ENCODE results near the gene PRKAG1. TPM values are rescaled to one million over a fixed set of nuclear protein-coding genes. Genes with fewer than 3 reads are reported as not detected.

PRKAG1 gene
- total RNA-seq, 1 donor from 2014 or later, result 75.6 TPM

- Mint-ChIP-seq H3K27me3 (ENCODE audit: unreplicated experiment) (peaks cover 90% of the 10 kb centered on the region), H3K27ac (ENCODE audit: unreplicated experiment) (no peak overlapping the region), H3K4me1 (ENCODE audit: unreplicated experiment) (peaks cover 53% of the 10 kb centered on the region), H3K9me3 (ENCODE audit: unreplicated experiment) (no peaks in the 10 kb centered on the region), H3K36me3 (ENCODE audit: unreplicated experiment) (peaks cover 1% of the 10 kb centered on the region), H3K4me3 (ENCODE audit: unreplicated experiment) (peak overlapping the region; percentile 46)
- DNase-seq (ENCODE audit: extremely low spot score, unreplicated experiment), result no peak
- no peak for TF ChIP-seq CTCF (IDR thresholded peaks at IDR 0.05)
Measured at GRCh38 chr12:48981757-48982157, 36.8 kb downstream of the PRKAG1 start.

- H3K27ac Mint-ChIP-seq (ENCODE audit: unreplicated experiment), result no peak overlapping the region
- no peak for DNase-seq (ENCODE audit: extremely low spot score, unreplicated experiment)
Measured at GRCh38 chr12:48980953-48981756, 37.4 kb downstream of the PRKAG1 start.

DNA sequence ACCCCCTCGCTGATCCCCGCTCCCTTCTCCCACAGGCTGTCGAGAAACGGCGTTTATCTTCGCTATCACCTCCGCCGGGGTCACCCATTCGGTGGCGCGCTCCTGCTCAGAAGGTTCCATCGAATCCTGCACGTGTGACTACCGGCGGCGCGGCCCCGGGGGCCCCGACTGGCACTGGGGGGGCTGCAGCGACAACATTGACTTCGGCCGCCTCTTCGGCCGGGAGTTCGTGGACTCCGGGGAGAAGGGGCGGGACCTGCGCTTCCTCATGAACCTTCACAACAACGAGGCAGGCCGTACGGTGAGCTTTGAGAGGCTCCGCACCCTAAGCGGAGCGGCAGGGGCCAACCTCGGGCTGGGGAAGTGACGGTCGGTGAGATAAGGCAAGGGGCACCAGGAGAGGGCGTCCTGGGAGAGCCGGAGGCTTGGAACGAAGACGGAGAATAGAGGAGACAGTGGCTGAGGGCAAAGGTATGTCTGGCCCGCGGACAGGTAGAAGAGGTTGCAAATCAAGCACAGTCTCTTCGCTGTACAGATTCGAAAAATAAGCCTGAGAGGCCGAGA, 38.1 kb downstream of the PRKAG1 start:
- H3K9me3 Mint-ChIP-seq (ENCODE audit: unreplicated experiment), result no peaks in the 10 kb centered on the region
- peaks cover 91% of the 10 kb centered on the region for H3K27me3 Mint-ChIP-seq (ENCODE audit: unreplicated experiment)
- H3K4me3 Mint-ChIP-seq (ENCODE audit: unreplicated experiment), result peak overlapping the region; percentile 38
- no peak for DNase-seq (ENCODE audit: extremely low spot score, unreplicated experiment)
- H3K27ac Mint-ChIP-seq (ENCODE audit: unreplicated experiment), result no peak overlapping the region
- H3K4me1 Mint-ChIP-seq (ENCODE audit: unreplicated experiment), result peaks cover 47% of the 10 kb centered on the region
- peaks cover 1% of the 10 kb centered on the region for H3K36me3 Mint-ChIP-seq (ENCODE audit: unreplicated experiment)
- TF ChIP-seq CTCF (IDR thresholded peaks at IDR 0.05), result no peak

More at GRCh38 chr12:48980953-48981756, 37.4 kb downstream of the PRKAG1 start:
- peaks cover 1% of the 10 kb centered on the region for H3K36me3 Mint-ChIP-seq (ENCODE audit: unreplicated experiment)
- peaks cover 92% of the 10 kb centered on the region for H3K27me3 Mint-ChIP-seq (ENCODE audit: unreplicated experiment)
- peak overlapping the region; percentile 46 for H3K4me3 Mint-ChIP-seq (ENCODE audit: unreplicated experiment)
- H3K9me3 Mint-ChIP-seq (ENCODE audit: unreplicated experiment), result no peaks in the 10 kb centered on the region
- H3K4me1 Mint-ChIP-seq (ENCODE audit: unreplicated experiment), result peaks cover 53% of the 10 kb centered on the region
- TF ChIP-seq CTCF (IDR thresholded peaks at IDR 0.05), result peak; percentile 18

GRCh38 chr12:48979602-48980388, 38.8 kb downstream of the PRKAG1 start:
- Mint-ChIP-seq H3K4me3 (ENCODE audit: unreplicated experiment) (peak overlapping the region; percentile 50), H3K36me3 (ENCODE audit: unreplicated experiment) (peaks cover 1% of the 10 kb centered on the region), H3K27ac (ENCODE audit: unreplicated experiment) (no peak overlapping the region), H3K9me3 (ENCODE audit: unreplicated experiment) (no peaks in the 10 kb centered on the region), H3K27me3 (ENCODE audit: unreplicated experiment) (peaks cover 91% of the 10 kb centered on the region), H3K4me1 (ENCODE audit: unreplicated experiment) (peaks cover 40% of the 10 kb centered on the region)
- no peak for TF ChIP-seq CTCF (IDR thresholded peaks at IDR 0.05)
- DNase-seq (ENCODE audit: extremely low spot score, unreplicated experiment), result no peak
